Measurements from ENCODE around the gene DGKB. TPM values are rescaled to one million over a fixed set of nuclear protein-coding genes. Genes with fewer than 3 reads are reported as not detected.
"Not testable (repeated sequence)": the region's sequence is repeated elsewhere in the genome, so short reads cannot be mapped to it uniquely, and the experiment has no call there.

DGKB gene
- total RNA-seq, 2 experiments from 2014 or later: not detected

DNA sequence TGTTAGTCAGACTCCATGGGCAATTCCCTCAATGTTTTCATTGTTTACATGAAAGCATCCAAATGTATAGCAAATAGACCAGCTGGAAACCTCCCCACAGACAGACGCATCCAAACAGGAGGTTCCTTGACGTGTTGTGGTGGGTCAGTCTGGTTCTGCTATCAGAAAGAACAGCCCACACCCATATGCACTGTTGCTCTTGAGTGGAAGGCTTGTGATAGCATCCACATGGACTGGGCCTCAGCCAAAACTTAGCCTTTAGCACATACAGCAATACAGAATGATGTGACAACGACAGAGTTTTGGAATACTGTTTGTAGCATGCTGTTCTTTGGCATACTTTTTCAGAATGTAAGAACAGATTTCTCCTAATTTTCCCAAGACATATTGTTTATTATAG is 613.9 kb downstream of the DGKB start:
- H3K36me3 Mint-ChIP-seq: no peaks in the 10 kb centered on the region
- H3K4me1 Mint-ChIP-seq: no peaks in the 10 kb centered on the region
- no peak overlapping the region for H3K27ac Mint-ChIP-seq
- no peak overlapping the region for H3K4me3 Mint-ChIP-seq
- H3K27me3 Mint-ChIP-seq: no peaks in the 10 kb centered on the region
- H3K9me3 Mint-ChIP-seq: no peaks in the 10 kb centered on the region
- DNase-seq (no peak), ATAC-seq (ENCODE audit: low read depth) (no peak)
- POLR2A ChIA-PET: no interaction called here

GRCh38 chr7:14287398-14287797 is 615.2 kb downstream of the DGKB start:
- ATAC-seq (ENCODE audit: low read depth): no peak
- no peak overlapping the region for H3K27ac Mint-ChIP-seq
- H3K36me3 Mint-ChIP-seq: no peaks in the 10 kb centered on the region
- H3K4me1 Mint-ChIP-seq: no peaks in the 10 kb centered on the region
- H3K27me3 Mint-ChIP-seq: no peaks in the 10 kb centered on the region
- POLR2A ChIA-PET: no interaction called here
- H3K4me3 Mint-ChIP-seq: no peak overlapping the region
- DNase-seq: no peak
- no peaks in the 10 kb centered on the region for H3K9me3 Mint-ChIP-seq

DNA sequence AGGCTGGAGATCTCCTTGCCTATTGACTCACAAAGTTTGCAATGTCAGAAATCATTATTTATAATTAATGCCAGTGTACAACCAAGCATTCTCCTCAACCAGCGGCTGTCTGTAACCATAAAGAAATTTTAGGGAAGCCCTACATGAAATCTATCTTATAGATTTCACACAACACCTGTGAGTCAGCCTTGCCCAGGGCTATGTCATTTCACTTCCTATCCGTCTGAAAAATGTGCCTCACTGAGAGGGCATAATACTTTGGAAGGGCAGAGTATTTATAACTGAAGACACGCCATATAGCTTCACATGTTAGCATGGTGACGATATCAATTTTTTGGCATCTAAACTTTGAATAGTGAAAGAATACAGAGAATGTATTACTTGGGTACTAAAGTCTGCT is 616.5 kb downstream of the DGKB start:
- Mint-ChIP-seq H3K9me3 (no peaks in the 10 kb centered on the region), H3K27me3 (no peaks in the 10 kb centered on the region), H3K36me3 (no peaks in the 10 kb centered on the region)

DNA sequence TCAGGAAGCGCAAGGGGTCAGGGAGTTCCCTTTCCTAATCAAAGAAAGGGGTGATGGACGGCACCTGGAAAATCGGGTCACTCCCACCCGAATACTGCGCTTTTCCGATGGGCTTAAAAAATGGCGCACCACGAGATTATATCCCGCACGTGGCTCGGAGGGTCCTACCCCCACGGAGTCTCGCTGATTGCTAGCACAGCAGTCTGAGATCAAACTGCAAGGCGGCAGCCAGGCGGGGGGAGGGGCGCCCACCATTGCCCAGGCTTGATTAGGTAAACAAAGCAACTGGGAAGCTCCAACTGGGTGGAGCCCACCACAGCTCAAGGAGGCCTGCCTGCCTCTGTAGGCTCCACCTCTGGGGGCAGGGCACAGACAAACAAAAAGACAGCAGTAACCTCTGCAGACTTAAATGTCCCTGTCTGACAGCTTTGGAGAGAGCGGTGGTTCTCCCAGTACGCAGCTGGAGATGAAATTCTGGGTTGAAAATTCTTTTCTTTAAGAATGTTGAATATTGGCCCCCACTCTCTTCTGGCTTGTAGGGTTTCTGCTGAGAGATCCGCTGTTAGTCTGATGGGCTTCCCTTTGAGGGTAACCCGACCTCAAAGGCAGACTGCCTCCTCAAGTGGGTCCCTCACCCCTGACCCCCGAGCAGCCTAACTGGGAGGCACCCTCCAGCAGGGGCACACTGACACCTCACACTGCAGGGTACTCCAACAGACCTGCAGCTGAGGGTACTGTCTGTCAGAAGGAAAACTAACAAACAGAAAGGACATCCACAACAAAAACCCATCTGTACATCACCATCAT is 623.3 kb downstream of the DGKB start:
- H3K4me1 Mint-ChIP-seq; H3K4me3 Mint-ChIP-seq; H3K27me3 Mint-ChIP-seq; POLR2A ChIA-PET; H3K27ac Mint-ChIP-seq; H3K9me3 Mint-ChIP-seq; H3K36me3 Mint-ChIP-seq; DNase-seq; ATAC-seq (ENCODE audit: low read depth): not testable (repeated sequence)

More for the DNA sequence above, 616.5 kb downstream of the DGKB start:
- DNase-seq: no peak
- no peak for ATAC-seq (ENCODE audit: low read depth)
- Mint-ChIP-seq H3K4me1 (no peaks in the 10 kb centered on the region), H3K27ac (no peak overlapping the region), H3K4me3 (no peak overlapping the region)
- POLR2A ChIA-PET: no interaction called here

GRCh38 chr7:14275356-14275755 is 627.2 kb downstream of the DGKB start:
- POLR2A ChIA-PET: no interaction called here
- no peaks in the 10 kb centered on the region for H3K36me3 Mint-ChIP-seq
- no peaks in the 10 kb centered on the region for H3K27me3 Mint-ChIP-seq
- H3K27ac Mint-ChIP-seq: no peak overlapping the region
- DNase-seq (no peak), ATAC-seq (ENCODE audit: low read depth) (no peak)
- no peaks in the 10 kb centered on the region for H3K9me3 Mint-ChIP-seq
- no peak overlapping the region for H3K4me3 Mint-ChIP-seq
- H3K4me1 Mint-ChIP-seq: no peaks in the 10 kb centered on the region

DNA sequence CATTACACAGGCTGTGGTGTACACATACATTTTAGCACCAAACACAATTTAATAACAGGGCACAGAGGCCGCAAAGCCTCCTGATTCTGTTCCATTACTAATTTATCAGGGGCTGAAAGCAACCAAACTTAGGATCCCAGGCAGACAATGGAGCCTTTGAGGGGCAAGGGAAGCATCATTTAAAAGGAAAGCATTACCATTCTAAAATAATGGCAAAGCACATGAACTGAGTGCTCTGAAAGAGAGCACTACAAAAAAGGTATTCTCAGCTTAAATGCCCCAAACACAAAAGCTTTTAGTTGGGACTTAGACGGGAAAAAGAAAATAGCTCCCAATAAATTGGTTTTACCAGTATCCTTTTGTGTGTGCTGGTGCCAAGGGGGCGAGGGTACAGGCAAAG is 631.1 kb downstream of the DGKB start:
- Mint-ChIP-seq H3K4me3 (no peak overlapping the region), H3K4me1 (no peaks in the 10 kb centered on the region), H3K36me3 (no peaks in the 10 kb centered on the region), H3K9me3 (no peaks in the 10 kb centered on the region), H3K27ac (no peak overlapping the region), H3K27me3 (no peaks in the 10 kb centered on the region)
- POLR2A ChIA-PET: no interaction called here
- DNase-seq (no peak), ATAC-seq (ENCODE audit: low read depth) (no peak)

DNA sequence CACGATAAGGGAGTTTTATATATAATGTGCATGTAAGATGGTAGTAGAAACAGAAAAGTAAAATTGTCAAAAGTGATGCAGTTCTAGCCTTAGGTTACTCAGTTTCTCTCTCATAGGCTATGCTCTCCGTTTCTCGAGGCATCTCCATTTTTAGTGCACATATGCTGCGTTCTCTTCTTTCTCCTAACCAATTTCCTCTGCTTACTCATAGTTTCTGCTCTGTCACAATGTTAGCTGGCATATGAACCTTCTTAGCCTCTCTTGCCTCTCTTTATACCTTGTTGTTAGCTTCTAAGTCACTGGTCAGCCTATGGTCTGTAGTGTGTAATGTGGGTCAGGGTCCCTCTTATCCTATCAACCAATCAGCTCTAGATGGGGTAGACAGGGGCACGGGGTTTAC is 632.5 kb downstream of the DGKB start:
- DNase-seq: no peak
- H3K4me1 Mint-ChIP-seq: no peaks in the 10 kb centered on the region
- no peak overlapping the region for H3K27ac Mint-ChIP-seq
- POLR2A ChIA-PET: no interaction called here
- H3K4me3 Mint-ChIP-seq: no peak overlapping the region
- H3K9me3 Mint-ChIP-seq: no peaks in the 10 kb centered on the region
- H3K27me3 Mint-ChIP-seq: no peaks in the 10 kb centered on the region
- no peak for ATAC-seq (ENCODE audit: low read depth)
- H3K36me3 Mint-ChIP-seq: no peaks in the 10 kb centered on the region

GRCh38 chr7:14260011-14260410 is 642.5 kb downstream of the DGKB start:
- ATAC-seq (ENCODE audit: low read depth): no peak
- H3K36me3 Mint-ChIP-seq: no peaks in the 10 kb centered on the region
- H3K9me3 Mint-ChIP-seq: peaks cover 2% of the 10 kb centered on the region
- no peak for DNase-seq
- no peaks in the 10 kb centered on the region for H3K27me3 Mint-ChIP-seq
- no peaks in the 10 kb centered on the region for H3K4me1 Mint-ChIP-seq
- POLR2A ChIA-PET: no interaction called here
- no peak overlapping the region for H3K27ac Mint-ChIP-seq
- no peak overlapping the region for H3K4me3 Mint-ChIP-seq

DNA sequence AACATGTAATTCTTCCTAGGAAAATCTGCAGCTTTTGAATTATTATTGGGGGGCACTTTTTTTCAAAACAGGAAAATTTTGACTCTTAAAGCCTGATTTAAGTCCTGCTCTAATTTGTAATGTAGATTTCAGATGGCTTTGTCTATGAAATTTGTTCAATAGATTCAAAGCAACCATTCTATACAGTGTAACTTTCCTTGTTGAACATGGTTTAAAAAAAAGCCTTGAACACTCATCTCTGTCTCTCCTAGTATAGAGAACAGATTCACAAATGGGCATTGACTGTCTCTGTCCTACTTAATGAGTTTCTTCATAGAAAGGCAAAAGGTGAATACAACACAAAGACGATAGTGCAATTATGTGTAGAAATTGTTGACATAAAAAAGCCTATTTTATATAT is 643.7 kb downstream of the DGKB start:
- POLR2A ChIA-PET: no interaction called here
- H3K4me1 Mint-ChIP-seq: no peaks in the 10 kb centered on the region
- peaks cover 2% of the 10 kb centered on the region for H3K9me3 Mint-ChIP-seq
- no peak for ATAC-seq (ENCODE audit: low read depth)
- DNase-seq: no peak
- H3K4me3 Mint-ChIP-seq: no peak overlapping the region
- no peak overlapping the region for H3K27ac Mint-ChIP-seq
- H3K27me3 Mint-ChIP-seq: no peaks in the 10 kb centered on the region
- H3K36me3 Mint-ChIP-seq: no peaks in the 10 kb centered on the region

- Mint-ChIP-seq H3K27ac (no peak overlapping the region), H3K27me3 (no peaks in the 10 kb centered on the region), H3K4me1 (no peaks in the 10 kb centered on the region), H3K9me3 (peaks cover 2% of the 10 kb centered on the region), H3K36me3 (no peaks in the 10 kb centered on the region), H3K4me3 (no peak overlapping the region)
- ATAC-seq (ENCODE audit: low read depth) (no peak), DNase-seq (no peak)
- POLR2A ChIA-PET: no interaction called here
These were observed 644.1 kb downstream of the DGKB start for GRCh38 chr7:14258441-14258840.

- Mint-ChIP-seq H3K4me1 (no peaks in the 10 kb centered on the region), H3K27ac (no peak overlapping the region), H3K27me3 (no peaks in the 10 kb centered on the region), H3K4me3 (no peak overlapping the region), H3K9me3 (peaks cover 1% of the 10 kb centered on the region), H3K36me3 (no peaks in the 10 kb centered on the region)
- ATAC-seq (ENCODE audit: low read depth): no peak
- POLR2A ChIA-PET: no interaction called here
- DNase-seq: no peak
These were observed 650.1 kb downstream of the DGKB start for GRCh38 chr7:14252458-14252857.

- DNase-seq (no peak), ATAC-seq (ENCODE audit: low read depth) (no peak)
- H3K27me3 Mint-ChIP-seq: no peaks in the 10 kb centered on the region
- H3K9me3 Mint-ChIP-seq: no peaks in the 10 kb centered on the region
- H3K4me3 Mint-ChIP-seq: no peak overlapping the region
- POLR2A ChIA-PET: no interaction called here
- no peak overlapping the region for H3K27ac Mint-ChIP-seq
- no peaks in the 10 kb centered on the region for H3K36me3 Mint-ChIP-seq
- H3K4me1 Mint-ChIP-seq: no peaks in the 10 kb centered on the region
These were observed 660.4 kb downstream of the DGKB start for GRCh38 chr7:14242175-14242574.

DNA sequence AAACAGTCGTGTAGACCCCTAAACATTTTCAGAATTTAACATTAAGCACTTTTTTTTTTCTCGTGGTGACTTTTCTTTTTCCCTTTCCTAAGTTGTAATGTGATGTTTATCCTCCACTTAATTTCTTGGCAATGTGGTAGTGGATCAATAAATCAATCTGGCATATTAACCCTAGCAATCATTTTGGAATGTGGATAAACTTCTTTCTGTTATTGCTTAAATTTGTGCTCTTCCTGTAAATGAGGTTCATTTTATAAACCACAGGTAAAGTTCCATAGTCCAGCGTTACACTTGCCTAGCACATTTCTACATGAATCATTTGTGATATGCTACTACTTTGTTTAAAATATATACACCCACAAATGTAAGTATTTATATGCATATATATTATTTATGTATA is 665.7 kb downstream of the DGKB start:
- no peaks in the 10 kb centered on the region for H3K36me3 Mint-ChIP-seq
- DNase-seq (no peak), ATAC-seq (ENCODE audit: low read depth) (no peak)
- no peaks in the 10 kb centered on the region for H3K9me3 Mint-ChIP-seq
- H3K27me3 Mint-ChIP-seq: no peaks in the 10 kb centered on the region
- POLR2A ChIA-PET: no interaction called here
- no peak overlapping the region for H3K27ac Mint-ChIP-seq
- no peaks in the 10 kb centered on the region for H3K4me1 Mint-ChIP-seq
- H3K4me3 Mint-ChIP-seq: no peak overlapping the region

GRCh38 chr7:14235056-14235455 is 667.5 kb downstream of the DGKB start:
- no peaks in the 10 kb centered on the region for H3K36me3 Mint-ChIP-seq
- H3K4me1 Mint-ChIP-seq: no peaks in the 10 kb centered on the region
- no peaks in the 10 kb centered on the region for H3K9me3 Mint-ChIP-seq
- ATAC-seq (ENCODE audit: low read depth) (no peak), DNase-seq (no peak)
- no peaks in the 10 kb centered on the region for H3K27me3 Mint-ChIP-seq
- H3K4me3 Mint-ChIP-seq: no peak overlapping the region
- POLR2A ChIA-PET: no interaction called here
- H3K27ac Mint-ChIP-seq: no peak overlapping the region

Measured in activated naive CD8-positive, alpha-beta T cell treated with anti-CD3 and anti-CD28 coated beads, Interleukin-2, amount 10 ng/mL, durations not matched to agents 7 days and 5 days (primary cell).